Fibroblast of mammary gland (primary cell): ENCODE data around the gene TYRO3.

Source experiments
- DNase-seq: peaks from one replicate; pipeline ENCODE4 v3.0.0-alpha.2; 2010; ENCODE audit warnings: low read depth
- H3K4me3 ChIP-seq: 2 replicates; pipeline ENCODE4 v1.5.1; 2011; ENCODE audit warnings: low read depth, mild to moderate bottlenecking, low read length, moderate library complexity; ENCODE audit not compliant: control insufficient read depth
- TF ChIP-seq, protein P1 (sequence below): conservative IDR thresholded peaks from 2 replicates; pipeline ENCODE4 v1.5.1; 2011; ENCODE audit warnings: low read depth, low read length, inconsistent platforms; ENCODE audit not compliant: control insufficient read depth, insufficient read depth

Gene TYRO3

DNA sequence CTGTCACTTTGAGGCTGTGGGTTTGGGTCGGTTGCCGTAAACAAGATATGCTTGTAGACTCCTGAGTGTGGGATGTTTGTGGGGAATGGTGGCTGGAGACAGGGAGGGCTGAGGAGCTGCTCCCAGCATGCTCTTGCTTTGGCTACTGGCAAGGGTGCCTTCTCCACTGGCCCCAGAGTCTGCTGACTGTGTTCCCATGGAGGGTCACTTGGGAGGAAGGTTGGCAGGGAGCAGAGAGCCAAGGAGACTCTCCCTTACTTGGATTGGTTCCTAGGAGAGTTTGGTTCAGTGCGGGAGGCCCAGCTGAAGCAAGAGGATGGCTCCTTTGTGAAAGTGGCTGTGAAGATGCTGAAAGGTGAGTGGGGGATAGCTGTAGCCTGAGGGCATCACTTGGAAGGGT lies 11.8 kb downstream of the TYRO3 start:
- DNase-seq = no peak
- TF ChIP-seq, protein P1, sequence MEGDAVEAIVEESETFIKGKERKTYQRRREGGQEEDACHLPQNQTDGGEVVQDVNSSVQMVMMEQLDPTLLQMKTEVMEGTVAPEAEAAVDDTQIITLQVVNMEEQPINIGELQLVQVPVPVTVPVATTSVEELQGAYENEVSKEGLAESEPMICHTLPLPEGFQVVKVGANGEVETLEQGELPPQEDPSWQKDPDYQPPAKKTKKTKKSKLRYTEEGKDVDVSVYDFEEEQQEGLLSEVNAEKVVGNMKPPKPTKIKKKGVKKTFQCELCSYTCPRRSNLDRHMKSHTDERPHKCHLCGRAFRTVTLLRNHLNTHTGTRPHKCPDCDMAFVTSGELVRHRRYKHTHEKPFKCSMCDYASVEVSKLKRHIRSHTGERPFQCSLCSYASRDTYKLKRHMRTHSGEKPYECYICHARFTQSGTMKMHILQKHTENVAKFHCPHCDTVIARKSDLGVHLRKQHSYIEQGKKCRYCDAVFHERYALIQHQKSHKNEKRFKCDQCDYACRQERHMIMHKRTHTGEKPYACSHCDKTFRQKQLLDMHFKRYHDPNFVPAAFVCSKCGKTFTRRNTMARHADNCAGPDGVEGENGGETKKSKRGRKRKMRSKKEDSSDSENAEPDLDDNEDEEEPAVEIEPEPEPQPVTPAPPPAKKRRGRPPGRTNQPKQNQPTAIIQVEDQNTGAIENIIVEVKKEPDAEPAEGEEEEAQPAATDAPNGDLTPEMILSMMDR = no peak

DNA sequence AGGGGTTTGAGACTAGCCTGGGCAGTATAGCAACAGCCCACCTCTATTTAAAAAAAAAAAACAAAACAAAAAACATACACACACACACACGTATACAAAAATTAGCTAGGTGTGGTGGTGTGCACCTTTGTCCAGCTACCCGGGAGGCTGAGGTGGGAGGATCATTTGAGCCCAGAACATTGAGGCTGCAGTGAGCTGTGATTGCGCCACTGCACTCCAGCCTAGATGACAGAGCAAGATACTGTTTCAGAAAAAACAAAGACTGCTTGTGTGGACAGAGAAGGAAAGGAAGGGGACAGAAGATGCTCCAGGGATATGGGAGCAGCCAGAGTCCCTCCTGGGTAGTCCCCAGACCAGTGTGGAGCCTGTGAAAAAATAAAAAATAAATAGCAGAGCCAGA lies 12.9 kb downstream of the TYRO3 start:
- DNase-seq = no peak
- no peak overlapping the region for H3K4me3 ChIP-seq
- TF ChIP-seq, protein P1 = no peak

More for the DNA sequence above, 11.8 kb downstream of the TYRO3 start:
- no peak overlapping the region for H3K4me3 ChIP-seq

DNA sequence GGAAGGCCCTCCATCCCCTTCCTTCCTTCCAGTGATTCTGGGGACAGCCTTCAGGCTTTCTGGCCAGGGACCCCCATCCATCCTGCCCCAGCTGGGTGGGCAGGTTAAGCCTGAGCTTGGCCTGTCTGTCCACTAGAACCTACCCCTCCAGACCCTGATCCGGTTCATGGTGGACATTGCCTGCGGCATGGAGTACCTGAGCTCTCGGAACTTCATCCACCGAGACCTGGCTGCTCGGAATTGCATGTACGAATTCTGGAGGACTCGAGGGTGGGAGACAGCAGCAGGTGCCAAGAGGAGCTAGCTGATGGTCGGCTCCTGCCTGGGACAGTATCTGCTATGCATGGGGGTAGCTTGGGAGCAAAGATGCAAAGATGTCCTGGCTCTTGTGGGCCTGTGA lies 13.9 kb downstream of the TYRO3 start:
- no peak overlapping the region for H3K4me3 ChIP-seq
- DNase-seq = no peak
- TF ChIP-seq, protein P1 = no peak

DNA sequence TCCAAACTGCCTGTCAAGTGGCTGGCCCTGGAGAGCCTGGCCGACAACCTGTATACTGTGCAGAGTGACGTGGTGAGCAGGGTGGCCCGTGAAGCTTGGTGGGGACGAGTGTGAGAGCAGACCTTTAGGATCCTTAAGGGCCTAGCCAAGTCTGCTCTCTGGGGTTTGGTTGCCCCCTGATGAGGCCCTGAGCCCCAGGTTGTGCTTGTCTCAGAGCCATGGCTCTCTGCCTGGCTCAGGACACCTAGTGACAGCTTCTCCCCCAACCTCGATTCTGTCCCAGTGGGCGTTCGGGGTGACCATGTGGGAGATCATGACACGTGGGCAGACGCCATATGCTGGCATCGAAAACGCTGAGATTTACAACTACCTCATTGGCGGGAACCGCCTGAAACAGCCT lies 14.4 kb downstream of the TYRO3 start:
- DNase-seq = no peak
- TF ChIP-seq, protein P1 = no peak
- no peak overlapping the region for H3K4me3 ChIP-seq

DNA sequence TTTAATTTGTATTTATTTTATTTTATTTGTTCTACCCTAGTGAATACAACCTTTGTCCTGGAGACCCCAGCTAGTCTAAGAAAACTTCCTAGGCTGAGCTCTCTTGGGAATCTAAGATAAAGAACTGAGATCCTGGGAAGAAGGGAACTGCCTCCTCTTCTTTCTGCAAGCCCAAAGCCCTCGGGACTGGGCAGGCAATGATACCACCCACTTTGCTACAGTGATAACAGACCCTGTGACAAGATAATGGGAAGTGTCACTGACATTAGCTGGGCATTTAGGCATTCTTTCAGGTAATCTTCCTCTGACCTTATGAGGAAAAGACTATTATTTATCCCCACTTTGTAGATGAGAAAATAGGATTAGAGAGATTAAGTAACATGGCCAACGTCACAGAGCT lies 15.1 kb downstream of the TYRO3 start:
- no peak for DNase-seq
- H3K4me3 ChIP-seq = no peak overlapping the region
- TF ChIP-seq, protein P1 = no peak

DNA sequence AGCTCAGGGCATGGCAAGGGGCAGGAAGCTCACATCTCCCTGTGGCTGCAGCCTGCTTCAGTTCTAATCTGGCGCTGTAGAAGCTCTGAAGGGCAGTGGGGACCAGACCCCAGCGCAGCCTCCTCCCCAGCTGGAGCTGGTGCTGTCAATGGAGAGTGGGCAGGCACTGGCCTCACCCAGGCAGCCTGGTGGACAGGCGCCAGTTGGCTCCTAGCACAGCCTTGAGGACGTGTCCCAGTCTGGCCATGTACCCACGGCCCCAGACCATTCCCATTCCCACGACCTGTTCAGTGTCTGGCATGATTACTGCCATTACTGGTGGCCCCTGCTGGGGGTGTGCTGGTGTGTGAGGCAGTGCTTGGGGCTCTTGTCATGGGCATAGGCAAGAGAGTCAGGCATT lies 16.3 kb downstream of the TYRO3 start:
- TF ChIP-seq, protein P1 = no peak
- DNase-seq = no peak
- H3K4me3 ChIP-seq = no peak overlapping the region
